Glutamatergic neuron (in vitro differentiated cells): ENCODE results near the gene PIEZO1. TPM values are rescaled to one million over a fixed set of nuclear protein-coding genes. Genes with fewer than 3 reads are reported as not detected.

Experiments used
- DNase-seq: peaks from one replicate; pipeline ENCODE4 v3.0.0; 2022
- H3K27ac Mint-ChIP-seq: one replicate; pipeline ENCODE4 v1.8.0; 2020; ENCODE audit warnings: mild to moderate bottlenecking, mixed read lengths, inconsistent platforms; ENCODE audit not compliant: unreplicated experiment
- H3K27me3 Mint-ChIP-seq: one replicate; pipeline ENCODE4 v1.8.0; 2020; ENCODE audit warnings: mild to moderate bottlenecking, moderate library complexity, mixed read lengths, inconsistent platforms; ENCODE audit not compliant: unreplicated experiment
- H3K36me3 Mint-ChIP-seq: one replicate; pipeline ENCODE4 v1.8.0; 2020; ENCODE audit warnings: mild to moderate bottlenecking, mixed read lengths, inconsistent platforms; ENCODE audit not compliant: unreplicated experiment
- H3K4me1 Mint-ChIP-seq: one replicate; pipeline ENCODE4 v1.8.0; 2020; ENCODE audit warnings: mild to moderate bottlenecking, low read depth, mixed read lengths, inconsistent platforms; ENCODE audit not compliant: unreplicated experiment
- H3K4me3 Mint-ChIP-seq: one replicate; pipeline ENCODE4 v1.8.0; 2020; ENCODE audit warnings: mild to moderate bottlenecking, mixed read lengths, inconsistent platforms; ENCODE audit not compliant: unreplicated experiment
- H3K9me3 Mint-ChIP-seq: one replicate; pipeline ENCODE4 v1.8.0; 2020; ENCODE audit warnings: mild to moderate bottlenecking, moderate library complexity, mixed read lengths, inconsistent platforms; ENCODE audit not compliant: unreplicated experiment
- CTCF ChIP-seq: fragments of 200-600 bp; sonication (generic); IDR thresholded peaks from one replicate; pipeline ENCODE4 v1.5.0; 2021; ENCODE audit not compliant: partially characterized antibody, unreplicated experiment
- total RNA-seq: library from RNA; stranded (reverse); fragmentation: NEBNext Ultra II Directional; extraction: Animal tissue kit (Norgen Biotek cat#: 25700); gene quantifications from one replicate; pipeline ENCODE4 v1.2.1, GENCODE V29; 2021; ENCODE audit not compliant: unreplicated experiment

Gene PIEZO1
- total RNA-seq, 1 donor from 2014 or later, result 12.3 TPM

- peaks cover 4% of the 10 kb centered on the region for H3K4me1 Mint-ChIP-seq
- H3K27ac Mint-ChIP-seq, result no peak overlapping the region
Observed at GRCh38 chr16:88796278-88796677, 11.3 kb upstream of the PIEZO1 start.

GRCh38 chr16:88793251-88793954 is 8.4 kb upstream of the PIEZO1 start:
- no peaks in the 10 kb centered on the region for H3K9me3 Mint-ChIP-seq
- no peak for DNase-seq
- H3K4me3 Mint-ChIP-seq, result no peak overlapping the region
- no peak overlapping the region for H3K27ac Mint-ChIP-seq
- peaks cover 3% of the 10 kb centered on the region for H3K27me3 Mint-ChIP-seq
- H3K36me3 Mint-ChIP-seq, result no peaks in the 10 kb centered on the region
- H3K4me1 Mint-ChIP-seq, result peaks cover 4% of the 10 kb centered on the region
- TF ChIP-seq CTCF, result no peak

More at GRCh38 chr16:88796278-88796677, 11.3 kb upstream of the PIEZO1 start:
- H3K9me3 Mint-ChIP-seq, result peaks cover 2% of the 10 kb centered on the region
- TF ChIP-seq CTCF, result no peak
- peaks cover 4% of the 10 kb centered on the region for H3K27me3 Mint-ChIP-seq
- DNase-seq, result no peak
- H3K4me3 Mint-ChIP-seq, result no peak overlapping the region
- H3K36me3 Mint-ChIP-seq, result no peaks in the 10 kb centered on the region

- Mint-ChIP-seq H3K36me3 (no peaks in the 10 kb centered on the region), H3K27me3 (peaks cover 5% of the 10 kb centered on the region), H3K4me1 (peaks cover 4% of the 10 kb centered on the region), H3K4me3 (no peak overlapping the region), H3K27ac (no peak overlapping the region), H3K9me3 (no peaks in the 10 kb centered on the region)
- no peak for DNase-seq
- no peak for TF ChIP-seq CTCF
Observed at GRCh38 chr16:88792668-88793250, 7.7 kb upstream of the PIEZO1 start.

DNA sequence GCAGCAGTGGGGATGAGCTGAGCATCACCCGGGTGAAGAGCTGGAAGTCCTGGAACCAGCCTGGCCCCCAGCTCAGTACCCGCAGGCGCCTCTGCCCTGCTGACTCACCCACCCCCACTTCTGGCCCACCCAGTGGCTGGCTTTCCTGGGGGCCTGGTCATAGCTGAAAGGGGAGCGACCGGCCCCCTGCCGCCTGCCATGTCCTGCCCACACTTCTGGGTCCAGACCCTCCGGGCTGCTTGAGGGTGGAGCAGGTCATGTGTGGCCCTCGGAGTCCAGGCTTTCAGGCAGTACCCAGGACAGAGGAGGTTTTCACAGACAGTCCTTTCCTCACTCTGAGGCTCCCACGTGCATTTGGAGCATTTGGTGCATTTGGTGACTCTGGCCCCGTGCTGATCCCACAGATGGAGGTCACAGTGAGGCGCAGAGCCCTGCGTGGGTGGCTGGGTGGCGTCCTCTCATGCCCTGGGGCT is 7.1 kb upstream of the PIEZO1 start:
- DNase-seq, result no peak
- no peak for TF ChIP-seq CTCF
- Mint-ChIP-seq H3K36me3 (no peaks in the 10 kb centered on the region), H3K9me3 (no peaks in the 10 kb centered on the region), H3K27ac (no peak overlapping the region), H3K4me1 (peaks cover 4% of the 10 kb centered on the region), H3K27me3 (peaks cover 5% of the 10 kb centered on the region), H3K4me3 (no peak overlapping the region)
